ENCODE results near the gene GRAP2. TPM values are rescaled to one million over a fixed set of nuclear protein-coding genes. Genes with fewer than 3 reads are reported as not detected.
A peak's percentile ranks its signal among the peaks of the same experiment; 100 is the strongest.
"Not testable (repeated sequence)": the region's sequence is repeated elsewhere in the genome, so short reads cannot be mapped to it uniquely, and the experiment has no call there.

The GRAP2 gene
- total RNA-seq (3.2 TPM), polyA plus RNA-seq (1.7 TPM)

- peaks cover 2% of the 10 kb centered on the region for H3K36me3 ChIP-seq (ENCODE audit: insufficient read depth)
- DNase-seq (ENCODE audit: extremely low spot score): no peak
- no peak within 1 kb of the TSS for H3K27ac ChIP-seq (ENCODE audit: low read depth)
- H3K4me1 ChIP-seq (ENCODE audit: insufficient read depth): no peaks in the 10 kb centered on the region
- WGBS: 71% methylated on average over 4 of the region's 4 CpGs
- H3K4me3 ChIP-seq (ENCODE audit: low read depth, low read length): peak within 1 kb of the TSS; percentile 22
These were observed at the start of gene GRAP2 for GRCh38 chr22:39900306-39901227. TSS of gene GRAP2 (plus strand) at chr22:39901084. CDS start at chr22:39947107, 46,023 bp downstream.

GRCh38 chr22:39851606-39852315 lies 49.1 kb upstream of the GRAP2 start:
- no peak overlapping the region for H3K27ac ChIP-seq (ENCODE audit: low read depth)
- H3K4me3 ChIP-seq (ENCODE audit: low read depth, low read length): no peak overlapping the region
- no peaks in the 10 kb centered on the region for H3K4me1 ChIP-seq (ENCODE audit: insufficient read depth)
- H3K36me3 ChIP-seq (ENCODE audit: insufficient read depth): no peaks in the 10 kb centered on the region
- no peak for DNase-seq (ENCODE audit: extremely low spot score)
- 93% methylated on average over 4 of the region's 4 CpGs for WGBS

- Histone ChIP-seq H3K4me3 (ENCODE audit: low read depth, low read length) (no peak overlapping the region), H3K36me3 (ENCODE audit: insufficient read depth) (no peaks in the 10 kb centered on the region), H3K27ac (ENCODE audit: low read depth) (no peak overlapping the region), H3K4me1 (ENCODE audit: insufficient read depth) (no peaks in the 10 kb centered on the region)
- WGBS: 78% methylated on average over 2 of the region's 2 CpGs
- DNase-seq (ENCODE audit: extremely low spot score): no peak
These were observed 48.1 kb upstream of the GRAP2 start for GRCh38 chr22:39852799-39853198.

- Histone ChIP-seq H3K36me3 (ENCODE audit: insufficient read depth) (no peaks in the 10 kb centered on the region), H3K4me1 (ENCODE audit: insufficient read depth) (no peaks in the 10 kb centered on the region), H3K4me3 (ENCODE audit: low read depth, low read length) (no peak overlapping the region), H3K27ac (ENCODE audit: low read depth) (no peak overlapping the region)
- WGBS: 73% methylated on average over 4 of the region's 4 CpGs
- no peak for DNase-seq (ENCODE audit: extremely low spot score)
These were observed 44.3 kb upstream of the GRAP2 start for GRCh38 chr22:39856588-39856987.

- Histone ChIP-seq H3K36me3 (ENCODE audit: insufficient read depth) (no peaks in the 10 kb centered on the region), H3K4me1 (ENCODE audit: insufficient read depth) (no peaks in the 10 kb centered on the region), H3K27ac (ENCODE audit: low read depth) (no peak overlapping the region), H3K4me3 (ENCODE audit: low read depth, low read length) (no peak overlapping the region)
- no peak for DNase-seq (ENCODE audit: extremely low spot score)
- 63% methylated on average over 7 of the region's 7 CpGs for WGBS
These were observed 40.8 kb upstream of the GRAP2 start for GRCh38 chr22:39859903-39860588.

- no peak overlapping the region for H3K4me3 ChIP-seq (ENCODE audit: low read depth, low read length)
- no peak overlapping the region for H3K27ac ChIP-seq (ENCODE audit: low read depth)
- 59% methylated on average over 1 of the region's 1 CpG for WGBS
These were observed 32.1 kb upstream of the GRAP2 start for GRCh38 chr22:39868741-39869140.

GRCh38 chr22:39869797-39870196 lies 31.1 kb upstream of the GRAP2 start:
- not testable (repeated sequence) for H3K27ac ChIP-seq (ENCODE audit: low read depth); DNase-seq (ENCODE audit: extremely low spot score); H3K4me3 ChIP-seq (ENCODE audit: low read depth, low read length); H3K4me1 ChIP-seq (ENCODE audit: insufficient read depth); H3K36me3 ChIP-seq (ENCODE audit: insufficient read depth)
- 93% methylated on average over 2 of the region's 2 CpGs for WGBS

More at GRCh38 chr22:39868741-39869140, 32.1 kb upstream of the GRAP2 start:
- DNase-seq (ENCODE audit: extremely low spot score): no peak
- no peaks in the 10 kb centered on the region for H3K4me1 ChIP-seq (ENCODE audit: insufficient read depth)
- no peaks in the 10 kb centered on the region for H3K36me3 ChIP-seq (ENCODE audit: insufficient read depth)

- 63% methylated on average over 5 of the region's 5 CpGs for WGBS
- Histone ChIP-seq H3K4me3 (ENCODE audit: low read depth, low read length) (no peak overlapping the region), H3K36me3 (ENCODE audit: insufficient read depth) (no peaks in the 10 kb centered on the region), H3K4me1 (ENCODE audit: insufficient read depth) (no peaks in the 10 kb centered on the region), H3K27ac (ENCODE audit: low read depth) (no peak overlapping the region)
- DNase-seq (ENCODE audit: extremely low spot score): no peak
These were observed 29.7 kb upstream of the GRAP2 start for GRCh38 chr22:39871008-39871798.

GRCh38 chr22:39872548-39872947 lies 28.3 kb upstream of the GRAP2 start:
- Histone ChIP-seq H3K4me1 (ENCODE audit: insufficient read depth) (no peaks in the 10 kb centered on the region), H3K27ac (ENCODE audit: low read depth) (no peak overlapping the region), H3K36me3 (ENCODE audit: insufficient read depth) (no peaks in the 10 kb centered on the region), H3K4me3 (ENCODE audit: low read depth, low read length) (no peak overlapping the region)
- no peak for DNase-seq (ENCODE audit: extremely low spot score)
- 90% methylated on average over 1 of the region's 1 CpG for WGBS

GRCh38 chr22:39873965-39874364 lies 26.9 kb upstream of the GRAP2 start:
- Histone ChIP-seq H3K4me1 (ENCODE audit: insufficient read depth) (no peaks in the 10 kb centered on the region), H3K4me3 (ENCODE audit: low read depth, low read length) (no peak overlapping the region), H3K27ac (ENCODE audit: low read depth) (no peak overlapping the region), H3K36me3 (ENCODE audit: insufficient read depth) (no peaks in the 10 kb centered on the region)
- DNase-seq (ENCODE audit: extremely low spot score): no peak
- WGBS: 56% methylated on average over 1 of the region's 1 CpG

GRCh38 chr22:39875176-39875885 lies 25.6 kb upstream of the GRAP2 start:
- WGBS: 93% methylated on average over 40 of the region's 42 CpGs
- H3K27ac ChIP-seq (ENCODE audit: low read depth): not testable (repeated sequence)

GRCh38 chr22:39877079-39877845 lies 23.6 kb upstream of the GRAP2 start:
- H3K4me3 ChIP-seq (ENCODE audit: low read depth, low read length): no peak overlapping the region
- no peaks in the 10 kb centered on the region for H3K36me3 ChIP-seq (ENCODE audit: insufficient read depth)
- WGBS: 70% methylated on average over 6 of the region's 6 CpGs
- DNase-seq (ENCODE audit: extremely low spot score): no peak
- no peak overlapping the region for H3K27ac ChIP-seq (ENCODE audit: low read depth)
- H3K4me1 ChIP-seq (ENCODE audit: insufficient read depth): no peaks in the 10 kb centered on the region

More at GRCh38 chr22:39875176-39875885, 25.6 kb upstream of the GRAP2 start:
- DNase-seq (ENCODE audit: extremely low spot score); H3K36me3 ChIP-seq (ENCODE audit: insufficient read depth); H3K4me3 ChIP-seq (ENCODE audit: low read depth, low read length); H3K4me1 ChIP-seq (ENCODE audit: insufficient read depth): not testable (repeated sequence)
